Stimulated activated CD8-positive, alpha-beta memory T cell treated with anti-CD3 and anti-CD28 coated beads, Interleukin-12 subunit alpha, Interleukin-12 subunit beta, amount 100 ng/mL, for 4 hours (primary cell): ENCODE data around the gene TMEM143.
A peak's percentile ranks its signal among the peaks of the same experiment; 100 is the strongest.

Experiments used
- DNase-seq: peaks from one replicate; pipeline ENCODE4 v3.0.0-alpha.2; 2020; ENCODE audit warnings: low read depth

The TMEM143 gene

DNA sequence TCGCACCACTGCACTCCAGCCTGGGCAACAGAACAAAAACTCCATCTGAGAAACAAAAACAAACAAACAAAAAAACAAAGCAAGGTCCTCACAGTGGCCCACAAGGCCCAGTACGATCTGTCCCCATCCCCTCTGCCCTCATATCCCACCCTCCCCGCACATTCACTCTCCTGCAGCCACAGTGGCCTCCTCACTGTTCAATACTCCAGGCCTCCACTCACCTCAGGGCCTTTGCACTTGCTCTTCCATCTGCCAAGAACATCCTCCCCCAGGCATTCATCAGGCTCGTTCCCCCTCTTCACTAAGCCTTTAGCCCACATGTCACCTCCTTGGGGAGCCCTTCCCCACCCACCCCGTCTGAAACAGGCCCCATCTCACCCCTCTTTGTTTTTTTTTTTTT lies 4.6 kb downstream of the TMEM143 start:
- DNase-seq = no peak

- DNase-seq = no peak
Observed at GRCh38 chr19:48355365-48355954, 8.3 kb downstream of the TMEM143 start.

DNA sequence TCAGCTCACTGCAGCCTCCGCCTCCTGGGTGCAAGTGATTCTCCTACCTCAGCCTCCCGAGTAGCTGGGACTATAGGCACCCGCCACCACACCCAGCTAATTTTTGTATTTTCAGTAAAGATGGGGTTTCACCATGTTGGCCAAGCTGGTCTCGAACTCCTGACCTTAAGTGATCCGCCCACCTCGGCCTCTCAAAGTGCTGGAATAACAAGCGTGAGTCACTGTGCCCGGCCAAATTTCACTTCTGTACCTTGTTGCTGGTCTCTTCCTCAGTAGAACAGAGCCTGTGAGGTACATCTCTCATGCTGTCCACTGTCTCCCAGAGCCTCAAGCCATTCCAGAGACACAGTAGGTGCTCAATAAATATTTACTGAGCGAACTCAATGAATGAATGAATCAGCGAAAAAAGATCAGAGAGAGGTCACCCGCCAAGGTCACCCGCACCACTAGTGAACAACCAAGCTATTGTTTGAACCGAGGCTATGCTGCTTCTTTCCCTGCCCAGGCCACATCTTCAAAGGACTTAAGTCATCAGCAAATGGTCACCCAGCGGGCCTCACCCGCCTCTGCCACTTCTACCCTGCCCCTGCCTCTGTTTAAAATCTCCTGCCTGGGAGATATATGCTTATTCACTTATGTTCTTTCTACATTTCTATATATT lies 9.3 kb downstream of the TMEM143 start:
- no peak for DNase-seq

DNA sequence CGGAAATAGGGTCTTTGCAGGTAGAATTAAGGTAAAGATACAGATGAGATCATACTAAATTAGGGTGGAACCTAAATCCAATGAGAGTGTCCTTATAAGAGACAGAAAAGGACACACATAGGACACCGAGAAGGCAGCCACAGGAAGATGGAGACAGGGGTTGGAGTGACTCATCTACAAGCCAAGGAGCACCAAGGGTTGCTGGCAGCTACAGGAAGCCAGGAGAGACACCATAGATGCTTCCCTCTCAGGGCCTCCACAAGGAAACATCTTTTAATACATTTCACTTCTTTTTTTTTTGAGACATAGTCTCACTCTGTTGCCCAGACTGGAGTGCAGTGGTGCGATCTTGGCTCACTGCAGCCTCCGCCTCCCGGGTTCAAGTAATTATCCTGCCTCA lies 10.1 kb downstream of the TMEM143 start:
- DNase-seq = no peak

- DNase-seq = peak; percentile 52
Observed at GRCh38 chr19:48351341-48351752, 12.4 kb downstream of the TMEM143 start.

DNA sequence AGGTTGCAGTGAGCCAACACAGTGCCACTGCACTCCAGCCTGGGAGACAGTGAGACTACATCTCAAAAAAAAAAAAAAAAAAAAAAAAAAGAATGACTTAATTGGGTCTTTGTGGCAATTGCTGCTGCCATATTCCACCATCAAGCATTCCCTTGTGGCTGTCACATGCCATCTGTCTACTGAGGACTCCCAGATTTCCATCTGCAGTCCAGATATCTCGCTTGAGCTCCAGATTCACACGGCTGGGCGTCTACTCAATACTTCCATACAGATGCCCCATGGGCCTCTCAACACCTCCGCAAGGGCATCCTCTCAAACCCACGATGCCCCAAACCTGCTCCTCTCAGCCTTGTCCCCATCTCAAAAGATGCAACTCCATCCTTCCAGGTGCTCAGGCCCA lies 12.9 kb downstream of the TMEM143 start:
- DNase-seq = no peak

GRCh38 chr19:48348737-48349136 lies 15.0 kb downstream of the TMEM143 start:
- DNase-seq = no peak

DNA sequence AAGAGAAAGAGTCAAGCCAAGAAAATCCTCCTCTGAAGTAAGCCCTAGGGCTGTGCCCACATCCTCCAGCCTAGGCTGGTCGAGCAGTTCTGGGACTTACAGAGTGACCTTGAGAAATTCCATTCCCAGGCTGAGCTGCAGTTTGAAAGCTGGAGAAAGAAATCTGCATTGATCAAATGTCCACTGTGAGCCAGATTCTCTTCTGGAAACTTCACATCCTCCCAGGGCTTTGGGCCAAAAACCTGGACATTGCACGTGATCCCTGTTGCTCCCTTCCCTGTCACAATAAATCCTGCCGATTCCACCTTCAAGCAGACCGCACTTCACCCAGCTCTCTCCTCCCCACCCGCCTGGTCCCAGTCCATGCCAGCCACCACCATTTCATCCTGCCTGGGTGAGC lies 15.7 kb downstream of the TMEM143 start:
- no peak for DNase-seq

GRCh38 chr19:48346191-48346590 lies 17.5 kb downstream of the TMEM143 start:
- no peak for DNase-seq

DNA sequence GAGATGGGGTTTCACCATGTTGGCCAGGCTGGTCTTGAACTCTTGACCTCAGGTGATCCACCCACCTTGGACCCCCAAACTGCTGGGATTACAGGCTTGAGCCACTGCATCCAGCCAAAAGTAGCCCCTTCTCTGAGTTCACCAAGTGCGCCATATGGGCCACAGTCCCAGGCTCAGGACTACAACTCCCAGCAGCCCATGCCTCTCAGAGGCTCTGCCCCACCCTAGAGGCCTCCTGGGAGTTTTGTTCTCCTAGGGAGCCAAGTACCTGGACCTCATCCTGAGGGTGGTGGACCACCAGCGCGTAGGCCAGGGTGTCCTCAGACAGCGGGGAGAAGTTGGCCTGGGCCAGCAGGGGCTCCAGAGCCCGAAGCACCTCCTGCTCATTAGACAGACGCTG lies 18.8 kb downstream of the TMEM143 start:
- DNase-seq = no peak

DNA sequence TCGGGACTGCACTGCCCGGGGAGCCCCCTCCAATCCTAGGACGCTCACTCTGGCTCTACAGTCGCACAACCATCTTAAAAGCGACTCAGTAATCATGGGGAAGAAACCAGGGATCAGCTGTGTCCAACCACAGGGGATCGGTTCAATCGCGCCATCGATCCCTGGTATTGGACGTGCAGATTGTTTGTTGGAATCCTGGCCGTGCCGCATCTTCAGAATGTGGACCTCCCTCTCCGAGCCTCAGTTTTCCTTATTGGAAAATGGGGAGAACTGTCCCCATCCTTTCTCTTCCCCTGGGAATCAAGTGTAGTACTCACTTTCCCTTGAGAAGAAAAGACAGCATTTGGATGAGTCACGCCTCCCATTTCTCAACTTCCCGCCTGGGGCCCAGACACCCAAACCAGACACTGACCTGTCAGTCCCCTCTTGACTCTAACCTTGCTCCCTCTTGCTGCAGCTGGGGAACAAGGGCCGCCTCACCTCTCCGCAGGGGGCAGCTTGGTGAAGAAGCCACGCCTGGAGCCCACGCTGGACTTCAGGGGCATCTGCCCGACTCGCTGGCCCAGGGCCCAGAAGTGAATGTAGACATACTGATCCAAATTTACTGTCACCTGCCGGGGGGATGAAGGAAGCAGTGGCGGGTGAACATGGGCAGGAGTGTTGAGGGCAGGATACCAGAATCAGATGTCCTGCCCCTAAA lies 20.7 kb downstream of the TMEM143 start:
- DNase-seq = no peak

GRCh38 chr19:48342414-48342738 lies 21.4 kb downstream of the TMEM143 start:
- DNase-seq = no peak

DNA sequence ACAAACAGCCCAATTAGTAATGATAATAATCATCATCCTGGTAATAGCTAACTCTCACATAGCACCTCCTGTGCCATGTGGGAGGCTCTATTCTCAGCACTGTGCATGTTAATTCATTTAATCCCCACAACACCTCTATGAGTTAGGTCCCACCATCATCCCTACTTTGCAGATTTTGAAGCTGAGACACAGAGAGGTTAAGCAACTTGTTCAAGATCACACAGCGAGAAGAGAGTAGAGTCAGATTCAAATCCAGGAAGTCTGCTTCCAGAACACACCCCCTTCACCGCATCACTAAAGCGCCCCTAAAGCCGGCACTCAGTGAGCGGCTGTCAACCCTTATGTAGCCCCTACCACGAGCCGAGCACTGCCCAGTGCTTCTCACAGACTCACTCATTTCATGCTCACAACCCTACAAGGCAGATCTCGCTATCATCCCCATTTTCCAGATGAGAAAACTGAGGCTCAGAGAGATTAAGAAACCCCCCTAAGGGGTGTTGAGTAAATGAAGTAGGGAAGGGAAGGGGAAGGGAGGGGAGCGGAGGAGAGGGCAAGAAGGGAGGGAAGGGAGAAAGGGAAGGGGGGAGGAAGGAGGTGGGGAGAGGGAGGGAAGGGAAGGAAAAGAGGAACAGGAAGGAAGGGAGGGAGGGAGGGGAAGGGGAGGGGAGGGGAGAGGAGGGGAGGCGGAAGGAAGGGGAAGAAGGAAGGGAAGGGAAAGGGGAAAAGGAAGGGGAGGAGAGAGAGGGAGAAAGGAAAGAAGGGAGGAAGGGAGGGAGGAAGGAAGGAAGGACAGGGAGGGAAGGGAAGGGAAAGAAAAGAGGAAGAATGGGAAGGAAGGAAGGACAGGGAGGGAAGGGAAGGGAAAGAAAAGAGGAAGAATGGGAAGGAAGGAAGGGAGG lies 22.0 kb downstream of the TMEM143 start:
- DNase-seq = no peak

DNA sequence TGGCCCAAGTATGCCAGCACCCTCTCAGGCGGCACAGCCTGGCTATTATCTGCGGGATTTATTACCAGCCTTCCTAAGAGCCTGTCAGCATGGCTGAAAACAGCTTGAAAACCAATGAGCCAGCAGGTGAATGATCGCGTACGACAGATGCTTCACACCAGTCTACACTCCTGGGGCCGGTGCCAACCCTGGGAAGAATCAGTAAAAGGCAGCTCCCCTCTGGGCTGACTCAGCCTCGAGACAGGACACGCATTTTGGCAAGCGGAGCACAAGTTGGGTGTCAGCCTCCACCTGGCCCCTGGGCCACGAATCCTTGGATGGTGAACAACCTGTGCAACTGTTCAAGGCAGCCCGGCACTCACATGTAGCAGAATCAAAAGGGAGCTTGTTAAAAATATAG lies 22.7 kb downstream of the TMEM143 start:
- DNase-seq = no peak

GRCh38 chr19:48338802-48339503 lies 24.8 kb downstream of the TMEM143 start:
- DNase-seq = no peak

GRCh38 chr19:48338253-48338755 lies 25.4 kb downstream of the TMEM143 start:
- DNase-seq = no peak

GRCh38 chr19:48333467-48334384 lies 30.0 kb downstream of the TMEM143 start:
- peak; percentile 88 for DNase-seq

- DNase-seq = peak; percentile 75
Observed at GRCh38 chr19:48332662-48333466, 30.9 kb downstream of the TMEM143 start.

DNA sequence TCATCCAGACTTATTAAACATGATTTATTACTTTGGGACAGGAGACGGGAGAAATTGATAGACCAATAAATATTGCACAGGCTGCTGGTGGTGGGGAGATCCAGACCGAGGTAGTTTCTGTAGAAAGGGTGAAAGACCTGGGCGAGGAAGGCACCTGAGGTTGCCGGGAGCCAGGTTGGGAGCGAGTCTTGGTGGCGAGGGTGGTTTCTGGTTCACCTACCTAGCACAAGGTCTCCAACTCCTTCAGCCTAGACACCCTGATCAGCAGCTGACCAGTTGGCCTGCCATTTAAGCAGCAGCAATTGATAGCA lies 31.4 kb downstream of the TMEM143 start:
- DNase-seq = no peak
